K562 (cell line): ENCODE measurements around the gene TMC8. TPM values are rescaled to one million over a fixed set of nuclear protein-coding genes. Genes with fewer than 3 reads are reported as not detected.
A peak's percentile ranks its signal among the peaks of the same experiment; 100 is the strongest.

Source experiments
- ATAC-seq: fragments of 200-7000 bp; cut with Tn5 transposase; 3 replicates; pipeline ENCODE4 v1.9.1; 2020; ENCODE audit warnings: moderate library complexity
- BruUV-seq: library from RNA; stranded (reverse); fragments of 400-500 nt; replicated peaks from 2 replicates; lab custom pipeline; 2021; lab: Mats Ljungman, UMichigan
- CTCF ChIA-PET: fragments of 300-600 bp; formaldehyde crosslinking; extraction: SDS; loops from one replicate; lab custom pipeline; 2021; ENCODE audit warnings: low intra/inter-chr PET ratio; lab: Yijun Ruan, JAX
- POLR2A ChIA-PET: fragments of 300-600, 350-650 bp; sonication (Branson Sonifier 250); formaldehyde crosslinking; extraction: SDS; loops from one replicate; lab custom pipeline; 2021; ENCODE audit warnings: antibody characterized with exemption, inconsistent platforms; lab: Yijun Ruan, JAX
- DNase-seq, 4 experiments: peaks; one replicate each; pipeline versions ENCODE4 v3.0.0 to v3.0.0-alpha.2; 2011 to 2018; ENCODE audit warnings: low spot score in 3 of 4, mixed read lengths in 3 of 4; ENCODE audit errors: extremely low read depth in 1 of 4
- FAIRE-seq: peaks from 2 replicates; lab custom pipeline; 2011; peaks lifted over from hg19 to GRCh38; lab: Jason Lieb, UNC
- H2AFZ ChIP-seq: 2 replicates; pipeline ENCODE4 v1.6.0; 2011; ENCODE audit warnings: low read depth, low read length, control low read depth, inconsistent platforms
- H3K27ac ChIP-seq: fragments of 200-600 bp; 3 replicates; pipeline ENCODE4 v1.8.0; 2011; ENCODE audit warnings: low read depth, mild to moderate bottlenecking, control low read depth, inconsistent platforms, low read length, moderate library complexity, mixed read lengths; ENCODE audit errors: extremely low read depth
- H3K27me3 ChIP-seq, 2 experiments: fragments of 300-600 bp in 1 of 2; 2 replicates in 1 of 2; 3 replicates in 1 of 2; pipeline versions ENCODE4 v1.6.0 to v1.8.0; 2011; ENCODE audit warnings: inconsistent platforms in 2 of 2, low read length in 2 of 2, mild to moderate bottlenecking in 1 of 2, mixed read lengths in 1 of 2, moderate library complexity in 1 of 2; ENCODE audit not compliant: control insufficient read depth in 2 of 2, insufficient read depth in 2 of 2
- H3K36me3 ChIP-seq: fragments of 300-600 bp; 3 replicates; pipeline ENCODE4 v1.8.0; 2011; ENCODE audit warnings: mild to moderate bottlenecking, low read length, inconsistent platforms; ENCODE audit not compliant: control insufficient read depth, insufficient read depth
- H3K4me1 ChIP-seq, 2 experiments: fragments of 200-600 bp in 1 of 2; replicated peaks in 1 of 2; 2 replicates in 1 of 2; 3 replicates in 1 of 2; pipeline versions ENCODE4 v1.5.1 to v1.8.0; 2011; ENCODE audit warnings: inconsistent platforms in 2 of 2, low read length in 2 of 2, mild to moderate bottlenecking in 1 of 2, mixed read lengths in 1 of 2, moderate library complexity in 1 of 2; ENCODE audit not compliant: control insufficient read depth in 2 of 2, insufficient read depth in 2 of 2
- H3K4me2 ChIP-seq: 2 replicates; pipeline ENCODE4 v1.6.1; 2011; ENCODE audit warnings: low read length, control low read depth, inconsistent platforms, mixed read lengths; ENCODE audit not compliant: insufficient read depth
- H3K4me3 ChIP-seq: fragments of 200-600 bp; sonication (generic), shearing (Covaris generic); 2 replicates; pipeline ENCODE4 v1.5.1; 2016; ENCODE audit warnings: control low read depth, inconsistent platforms
- H3K79me2 ChIP-seq: fragments of 200-600 bp; 3 replicates; pipeline ENCODE4 v1.8.0; 2011; ENCODE audit warnings: low read length, inconsistent platforms; ENCODE audit not compliant: control insufficient read depth, insufficient read depth
- H3K9ac ChIP-seq, 2 experiments: 2 replicates each; pipeline versions ENCODE4 v1.6.0 to v1.6.1; 2011; ENCODE audit warnings: low read depth in 2 of 2, low read length in 2 of 2, control low read depth in 1 of 2, inconsistent platforms in 1 of 2, mild to moderate bottlenecking in 1 of 2, mixed read lengths in 1 of 2; ENCODE audit not compliant: insufficient read depth in 1 of 2
- H3K9me1 ChIP-seq: one replicate; pipeline ENCODE4 v1.6.0; 2011; ENCODE audit warnings: inconsistent platforms, mild to moderate bottlenecking, low read length, moderate library complexity; ENCODE audit not compliant: control insufficient read depth, insufficient read depth
- H3K9me3 ChIP-seq: replicated peaks from 2 replicates; pipeline ENCODE4 v1.5.1; 2011; ENCODE audit warnings: low read depth, low read length, inconsistent platforms; ENCODE audit not compliant: control insufficient read depth, insufficient read depth
- H4K20me1 ChIP-seq: replicated peaks from 2 replicates; pipeline ENCODE4 v1.6.1; 2011; ENCODE audit warnings: low read length, inconsistent platforms, mixed read lengths; ENCODE audit not compliant: control insufficient read depth, insufficient read depth
- BRF1 ChIP-seq: IDR thresholded peaks from 3 replicates; pipeline ENCODE4 v1.6.1; 2011; ENCODE audit warnings: borderline replicate concordance, mild to moderate bottlenecking; ENCODE audit not compliant: insufficient read length; ENCODE audit errors: extremely low read depth
- PCBP1 ChIP-seq: fragments of 200-400 bp; formaldehyde crosslinking; IDR thresholded peaks from 2 replicates; pipeline ENCODE4 v1.6.1; 2018; ENCODE audit warnings: mild to moderate bottlenecking, low read depth, low read length; ENCODE audit not compliant: poor library complexity, severe bottlenecking
- WGBS: fragments of 100-300 bp; shearing (Covaris generic); methylation state at CpG from one replicate; pipeline ENCODE4 v1.1.6; 2016; ENCODE audit warnings: low coverage, mixed read lengths; ENCODE audit not compliant: insufficient coverage; ENCODE audit errors: missing lambda C conversion rate; 5-methylcytosine and 5-hydroxymethylcytosine counted together
- in situ Hi-C: fragments of 300-500 bp; cut with MboI; formaldehyde crosslinking; loops from 4 replicates; pipeline ENCODE4 v1.15.0; 2018; ENCODE audit warnings: inconsistent platforms, mixed read lengths
- intact Hi-C: fragments of 100-400 bp; cut with micrococcal nuclease; formaldehyde crosslinking; loops from 2 replicates; pipeline ENCODE4 v1.14.2; 2022
- polyA plus RNA-seq, 8 experiments: library from polyadenylated mRNA; depleted of rRNA in 4 of 8; stranded (reverse) in 5 of 8; unstranded in 3 of 8; fragments of >200 nt; fragmentation: Nextera tagmentation in 2 of 8; fragmentation: Illumina TruSeq in 1 of 8; extraction: Ambion mirVana in 2 of 8; extraction: Trizol in 1 of 8; gene quantifications; 2 replicates each; pipeline versions ENCODE4 v1.2.1 to v1.2.3, GENCODE V29; 2011 to 2014; ENCODE audit warnings: inconsistent platforms in 1 of 8, missing spikeins in 1 of 8
- total RNA-seq, 7 experiments: library from RNA; depleted of rRNA in 6 of 7; stranded (reverse); fragments of >200 nt in 6 of 7; fragmentation: Illumina TruSeq in 2 of 7; extraction: Trizol in 2 of 7; gene quantifications; 2 replicates each; pipeline versions ENCODE4 v1.2.1 to v1.2.3, GENCODE V29; 2011 to 2021; ENCODE audit warnings: low replicate concordance in 1 of 7
- TF ChIP-seq, protein P1 (sequence below), 3 experiments: fragments of 200-800 bp in 1 of 3; sonication (Bioruptor generic) in 1 of 3; sonication (generic) in 1 of 3; formaldehyde crosslinking in 1 of 3; IDR thresholded peaks; 2 replicates each; pipeline versions ENCODE4 v1.6.1 to v1.8.0; 2016 to 2022; ENCODE audit warnings: mild to moderate bottlenecking in 2 of 3, missing compliant biosample characterization in 2 of 3, missing genetic modification characterization in 2 of 3, missing genetic modification reagents in 1 of 3

TMC8 gene
- total and polyA plus RNA-seq, 9 of the 15 experiments (the other 6 are each of a cell fraction or from before 2014, with no cell fraction given): 0.13 to 10.9 (median 2.8) TPM

GRCh38 chr17:78132084-78132676, 1.6 kb downstream of the TMC8 start:
- H3K9me1 ChIP-seq: no peaks in the 10 kb centered on the region
- in situ Hi-C loops (no loop called here), intact Hi-C loops (no loop called here)
- no TSS peak for BruUV-seq
- H3K4me1 ChIP-seq: peaks cover 51 to 92% of the 10 kb centered on the region in 2 experiments
- no peaks in the 10 kb centered on the region for H3K27me3 ChIP-seq
- peaks cover 32% of the 10 kb centered on the region for H3K79me2 ChIP-seq
- H3K9me3 ChIP-seq: no peaks in the 10 kb centered on the region
- no peaks in the 10 kb centered on the region for H3K36me3 ChIP-seq
- H3K9ac ChIP-seq: peak overlapping the region in 1 of 2 experiments; percentile 75; a peak in 2 of 4 replicates
- no peak overlapping the region for H2AFZ ChIP-seq
- TF ChIP-seq BRF1 (no peak), PCBP1 (peak; percentile 25)
- TF ChIP-seq, protein P1, sequence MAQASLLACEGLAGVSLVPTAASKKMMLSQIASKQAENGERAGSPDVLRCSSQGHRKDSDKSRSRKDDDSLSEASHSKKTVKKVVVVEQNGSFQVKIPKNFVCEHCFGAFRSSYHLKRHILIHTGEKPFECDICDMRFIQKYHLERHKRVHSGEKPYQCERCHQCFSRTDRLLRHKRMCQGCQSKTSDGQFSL (CRISPR knock-in tag; IDR thresholded peaks at IDR 0.05): peak; percentile 28; the same call in 1 of the 2 replicates
- TF ChIP-seq, protein P1 (tag; IDR thresholded peaks at IDR 0.05): no peak
- POLR2A ChIA-PET: interaction anchor here (0.6 kb wide), 1 partner anchor 12 kb away, joined by 4 read pairs; no protein-coding TSS in a partner anchor
- peak overlapping the region; percentile 9; the same call in 1 of the 2 replicates for H3K4me2 ChIP-seq
- H3K27ac ChIP-seq: no peak overlapping the region
- 64% methylated on average over 8 of the region's 38 CpGs for WGBS
- CTCF ChIA-PET: no interaction called here
- no peak for ATAC-seq
- H4K20me1 ChIP-seq: no peaks in the 10 kb centered on the region
- FAIRE-seq: no peak
- H3K4me3 ChIP-seq: no peak overlapping the region; the same call in 1 of the 2 replicates
- peak in 2 of 4 experiments; percentile 29 to 46 for DNase-seq
